Muscle layer of colon (tissue), 2 donors: ENCODE results near the gene ABI2.

Experiments used
- H3K27ac ChIP-seq: one replicate; pipeline ENCODE4 v1.7.0; 2013; ENCODE audit warnings: low read depth, mild to moderate bottlenecking, low read length, moderate library complexity
- H3K27me3 ChIP-seq, 2 donors: one replicate each; pipeline ENCODE4 v1.7.0; 2013; ENCODE audit warnings: low read length in 2 of 2, mild to moderate bottlenecking in 2 of 2; ENCODE audit not compliant: insufficient read depth in 2 of 2, control insufficient read depth in 1 of 2
- H3K36me3 ChIP-seq: one replicate; pipeline ENCODE4 v1.7.0; 2013; ENCODE audit warnings: mild to moderate bottlenecking, low read length; ENCODE audit not compliant: insufficient read depth
- H3K4me1 ChIP-seq: one replicate; pipeline ENCODE4 v1.7.0; 2013; ENCODE audit warnings: mild to moderate bottlenecking, low read length; ENCODE audit not compliant: insufficient read depth
- H3K4me3 ChIP-seq, 2 donors: one replicate each; pipeline ENCODE4 v1.7.0; 2013; ENCODE audit warnings: low read length in 2 of 2, low read depth in 1 of 2, mild to moderate bottlenecking in 1 of 2, moderate library complexity in 1 of 2
- H3K9ac ChIP-seq: one replicate; pipeline ENCODE4 v1.7.0; 2013; ENCODE audit warnings: low read length
- H3K9me3 ChIP-seq: one replicate; pipeline ENCODE4 v1.7.0; 2013; ENCODE audit warnings: mild to moderate bottlenecking, low read length
- donor health status: abdominal sarcoma.
- donor health status: Adenocarcinoma of cecum.

Gene ABI2

GRCh38 chr2:203489531-203489930, 161.3 kb downstream of the ABI2 start:
- no peak overlapping the region for H3K9ac ChIP-seq
- H3K27ac ChIP-seq: no peak overlapping the region
- H3K36me3 ChIP-seq: peaks cover 5% of the 10 kb centered on the region
- no peaks in the 10 kb centered on the region for H3K27me3 ChIP-seq
- H3K9me3 ChIP-seq: no peaks in the 10 kb centered on the region
- H3K4me1 ChIP-seq: no peaks in the 10 kb centered on the region
- H3K4me3 ChIP-seq: no peak overlapping the region

- Histone ChIP-seq H3K27ac (no peak overlapping the region), H3K9me3 (no peaks in the 10 kb centered on the region), H3K9ac (no peak overlapping the region), H3K4me3 (no peak overlapping the region), H3K36me3 (peaks cover 5% of the 10 kb centered on the region), H3K27me3 (no peaks in the 10 kb centered on the region), H3K4me1 (no peaks in the 10 kb centered on the region)
These were observed 162.2 kb downstream of the ABI2 start for GRCh38 chr2:203490391-203490790.

GRCh38 chr2:203492965-203493364, 164.8 kb downstream of the ABI2 start:
- H3K4me1 ChIP-seq: peaks cover 7% of the 10 kb centered on the region
- H3K36me3 ChIP-seq: peaks cover 5% of the 10 kb centered on the region
- H3K9ac ChIP-seq: no peak overlapping the region
- H3K4me3 ChIP-seq: no peak overlapping the region
- H3K9me3 ChIP-seq: no peaks in the 10 kb centered on the region
- no peak overlapping the region for H3K27ac ChIP-seq
- H3K27me3 ChIP-seq: no peaks in the 10 kb centered on the region
